HG03439 (cell line): ENCODE data around the gene TEAD1.
A peak's percentile ranks its signal among the peaks of the same experiment; 100 is the strongest.

ENCODE experiments used
- ATAC-seq: cut with Tn5 transposase; IDR thresholded peaks from one replicate; pipeline ENCODE4 v1.9.1; 2021; ENCODE audit warnings: mild to moderate bottlenecking, moderate library complexity; ENCODE audit not compliant: unreplicated experiment

TEAD1 gene

GRCh38 chr11:12706545-12707499 lies 32.6 kb downstream of the TEAD1 start:
- ATAC-seq = no peak

GRCh38 chr11:12707500-12707880 lies 33.3 kb downstream of the TEAD1 start:
- no peak for ATAC-seq

GRCh38 chr11:12711496-12711895 lies 37.3 kb downstream of the TEAD1 start:
- ATAC-seq = no peak

GRCh38 chr11:12712132-12712531 lies 37.9 kb downstream of the TEAD1 start:
- no peak for ATAC-seq

GRCh38 chr11:12715131-12715530 lies 40.9 kb downstream of the TEAD1 start:
- no peak for ATAC-seq

GRCh38 chr11:12715941-12716340 lies 41.7 kb downstream of the TEAD1 start:
- no peak for ATAC-seq

- ATAC-seq = no peak
These were observed 42.6 kb downstream of the TEAD1 start for GRCh38 chr11:12716816-12717215.

- peak; percentile 92 for ATAC-seq
These were observed 43.6 kb downstream of the TEAD1 start for GRCh38 chr11:12717851-12718291.

GRCh38 chr11:12719221-12719620 lies 45.0 kb downstream of the TEAD1 start:
- ATAC-seq = no peak

- no peak for ATAC-seq
These were observed 47.8 kb downstream of the TEAD1 start for GRCh38 chr11:12721816-12722604.

- no peak for ATAC-seq
These were observed 49.4 kb downstream of the TEAD1 start for GRCh38 chr11:12723421-12724300.

GRCh38 chr11:12724301-12725054 lies 50.3 kb downstream of the TEAD1 start:
- no peak for ATAC-seq

- ATAC-seq = no peak
These were observed 51.0 kb downstream of the TEAD1 start for GRCh38 chr11:12725055-12725862.

- no peak for ATAC-seq
These were observed 51.9 kb downstream of the TEAD1 start for GRCh38 chr11:12725863-12726682.

GRCh38 chr11:12727563-12728211 lies 53.5 kb downstream of the TEAD1 start:
- ATAC-seq = no peak

GRCh38 chr11:12728417-12728816 lies 54.2 kb downstream of the TEAD1 start:
- ATAC-seq = no peak

- no peak for ATAC-seq
These were observed 55.7 kb downstream of the TEAD1 start for GRCh38 chr11:12729941-12730340.

GRCh38 chr11:12731841-12732336 lies 57.7 kb downstream of the TEAD1 start:
- ATAC-seq = no peak
